Activated CD4-positive, alpha-beta memory T cell treated with anti-CD3 and anti-CD28 coated beads for 36 hours (primary cell): ENCODE data around the gene LRBA. TPM values are rescaled to one million over a fixed set of nuclear protein-coding genes. Genes with fewer than 3 reads are reported as not detected.

ENCODE experiments used
- CTCF ChIA-PET: fragments of 350-600 bp; sonication (Branson Sonifier 250); formaldehyde crosslinking; loops from one replicate; lab custom pipeline; 2021; ENCODE audit warnings: antibody characterized with exemption, inconsistent platforms; lab: Charles Lee
- POLR2A ChIA-PET: fragments of 350-600 bp; sonication (Branson Sonifier 250); formaldehyde crosslinking; loops from one replicate; lab custom pipeline; 2021; ENCODE audit warnings: antibody characterized with exemption; lab: Charles Lee
- DNase-seq: peaks from one replicate; pipeline ENCODE4 v3.0.0-alpha.2; 2020
- H3K27ac Mint-ChIP-seq: one replicate; pipeline ENCODE4 v1.8.0; 2021; ENCODE audit warnings: mixed read lengths
- H3K27me3 Mint-ChIP-seq: one replicate; pipeline ENCODE4 v1.8.0; 2021; ENCODE audit warnings: mixed read lengths
- H3K36me3 Mint-ChIP-seq: one replicate; pipeline ENCODE4 v1.8.0; 2021; ENCODE audit warnings: mixed read lengths
- H3K4me1 Mint-ChIP-seq: one replicate; pipeline ENCODE4 v1.8.0; 2021; ENCODE audit warnings: low read depth, mixed read lengths
- H3K4me3 Mint-ChIP-seq: one replicate; pipeline ENCODE4 v1.8.0; 2021; ENCODE audit warnings: mild to moderate bottlenecking, mixed read lengths
- H3K9me3 Mint-ChIP-seq: one replicate; pipeline ENCODE4 v1.8.0; 2021; ENCODE audit warnings: mixed read lengths
- intact Hi-C: fragments of 100-400 bp; cut with micrococcal nuclease; formaldehyde crosslinking; loops from one replicate; pipeline ENCODE4 v1.15.1; 2023
- total RNA-seq, 2 experiments: library from RNA; stranded (reverse); gene quantifications; one replicate each; pipeline ENCODE4 v1.2.3, GENCODE V29; 2021

Gene LRBA
- total RNA-seq, 2 experiments from 2014 or later: 62.4 to 63.7 TPM

DNA sequence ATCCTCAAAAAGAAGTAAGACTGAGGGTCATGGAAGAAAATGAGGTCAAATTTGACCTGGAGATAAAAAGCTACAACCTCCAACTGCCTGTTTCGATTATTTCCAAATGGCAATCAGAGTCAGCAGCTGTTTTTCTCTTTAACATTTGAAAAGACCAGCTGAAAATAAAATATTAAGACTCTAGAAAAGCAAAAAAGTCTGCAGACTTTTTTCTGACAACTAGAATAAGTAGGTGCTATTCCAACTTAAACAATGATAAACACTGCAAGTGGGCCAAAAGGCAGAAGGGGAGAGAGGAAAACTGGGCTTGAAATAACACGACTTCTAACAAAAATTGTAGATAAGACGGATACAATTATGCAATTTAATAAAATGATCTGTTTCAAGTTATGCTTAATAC, 110.4 kb downstream of the LRBA start:
- Mint-ChIP-seq H3K36me3 (peaks cover 50% of the 10 kb centered on the region), H3K4me1 (peaks cover 19% of the 10 kb centered on the region), H3K27ac (no peak overlapping the region), H3K4me3 (no peak overlapping the region), H3K27me3 (no peaks in the 10 kb centered on the region), H3K9me3 (no peaks in the 10 kb centered on the region)
- ChIA-PET CTCF (no interaction called here), POLR2A (no interaction called here)
- no peak for DNase-seq
- intact Hi-C loops: no loop called here

DNA sequence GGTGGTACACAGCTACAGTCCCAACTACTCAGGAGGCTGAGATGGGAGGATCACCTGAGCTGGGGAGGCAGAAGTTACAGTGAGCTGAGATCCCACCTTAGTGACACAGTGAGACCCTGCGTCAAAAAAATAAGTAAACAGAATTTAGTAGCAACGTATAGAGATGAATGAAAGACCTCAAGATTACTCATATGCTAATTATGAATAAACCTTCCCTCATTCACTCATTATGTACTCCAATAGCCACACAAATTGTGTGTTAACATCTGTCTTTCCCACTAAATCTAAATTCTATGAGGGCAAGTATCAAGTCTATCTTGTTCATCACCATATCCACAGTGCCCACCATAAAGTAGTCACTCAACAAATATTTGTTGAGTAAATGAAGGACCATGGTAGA, 111.5 kb downstream of the LRBA start:
- Mint-ChIP-seq H3K4me1 (peaks cover 12% of the 10 kb centered on the region), H3K4me3 (no peak overlapping the region), H3K27me3 (no peaks in the 10 kb centered on the region), H3K36me3 (peaks cover 42% of the 10 kb centered on the region), H3K9me3 (no peaks in the 10 kb centered on the region), H3K27ac (no peak overlapping the region)
- POLR2A ChIA-PET: no interaction called here
- CTCF ChIA-PET: interaction anchor here (0.8 to 1.4 kb wide), 2 partner anchors 10 to 37 kb away, joined by 3 to 4 read pairs; no protein-coding TSS in a partner anchor
- DNase-seq: no peak
- intact Hi-C loops: no loop called here

DNA sequence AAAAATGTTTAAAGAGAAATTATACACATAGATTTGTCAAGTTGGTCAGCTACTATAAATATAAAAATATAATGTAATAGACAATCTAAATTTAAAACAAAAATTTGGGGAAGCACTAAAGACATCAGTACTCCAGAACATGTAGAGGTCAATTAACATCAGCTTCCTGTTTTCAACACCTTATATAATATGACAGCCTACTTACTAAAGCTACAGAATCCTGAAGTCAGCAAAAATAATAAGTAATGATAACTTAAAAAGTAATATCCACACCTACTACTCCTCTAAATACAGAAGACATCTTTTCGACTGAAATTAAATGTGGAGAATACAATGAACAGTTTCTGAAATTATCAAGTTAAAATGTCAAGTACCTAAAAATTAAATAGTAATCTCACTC, 118.6 kb downstream of the LRBA start:
- intact Hi-C loops: no loop called here
- Mint-ChIP-seq H3K27ac (no peak overlapping the region), H3K9me3 (peaks cover 2% of the 10 kb centered on the region), H3K36me3 (peaks cover 26% of the 10 kb centered on the region), H3K27me3 (no peaks in the 10 kb centered on the region), H3K4me1 (no peaks in the 10 kb centered on the region), H3K4me3 (no peak overlapping the region)
- no peak for DNase-seq
- ChIA-PET POLR2A (no interaction called here), CTCF (interaction anchor here (0.8 to 1.4 kb wide), 2 partner anchors 29 to 413 kb away, joined by 3 to 5 read pairs; no protein-coding TSS in a partner anchor)

DNA sequence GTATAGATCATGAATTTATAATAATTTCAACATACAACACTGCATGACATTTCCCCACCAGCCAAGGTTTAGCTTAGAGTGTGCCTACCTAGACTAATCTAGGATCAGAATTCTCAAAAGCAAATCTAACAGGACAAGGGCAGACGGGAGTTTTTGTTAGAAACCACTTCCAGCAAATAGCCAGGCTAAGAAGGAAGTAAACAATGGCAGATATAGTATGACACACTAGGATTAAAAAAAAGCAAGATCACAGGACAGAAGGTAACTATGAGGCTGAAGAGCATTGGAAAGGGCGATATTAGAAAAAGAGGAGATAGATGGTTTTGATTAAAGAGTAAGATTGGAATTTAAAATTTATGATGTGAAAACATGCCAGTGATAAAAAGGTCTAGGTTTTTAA, 124.8 kb downstream of the LRBA start:
- Mint-ChIP-seq H3K27ac (no peak overlapping the region), H3K4me1 (peaks cover 15% of the 10 kb centered on the region), H3K4me3 (no peak overlapping the region), H3K27me3 (no peaks in the 10 kb centered on the region), H3K9me3 (no peaks in the 10 kb centered on the region), H3K36me3 (peaks cover 17% of the 10 kb centered on the region)
- intact Hi-C loops: no loop called here
- DNase-seq: no peak
- ChIA-PET POLR2A (no interaction called here), CTCF (interaction anchor here (0.5 kb wide), 1 partner anchor 422 kb away, joined by 3 read pairs; no protein-coding TSS in a partner anchor)

DNA sequence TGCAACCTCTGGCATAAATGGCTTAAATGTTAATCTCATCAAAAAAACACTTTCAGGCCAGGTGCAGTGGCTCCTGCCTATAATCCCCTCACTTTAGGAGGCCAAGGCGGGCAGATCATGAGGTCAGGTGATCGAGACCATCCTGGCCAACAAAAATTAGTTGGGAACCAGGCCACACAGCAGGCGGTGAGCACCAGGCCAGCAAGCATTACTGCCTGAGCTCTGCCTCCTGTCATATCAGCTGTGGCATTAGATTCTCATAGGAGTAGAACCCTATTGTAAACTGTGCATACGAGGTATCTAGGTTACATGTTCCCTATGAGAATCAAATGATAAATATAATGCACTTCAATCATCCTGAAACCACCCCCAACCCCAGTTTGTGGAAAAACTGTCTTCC, 125.8 kb downstream of the LRBA start:
- Mint-ChIP-seq H3K4me3 (no peak overlapping the region), H3K4me1 (peaks cover 18% of the 10 kb centered on the region), H3K9me3 (no peaks in the 10 kb centered on the region), H3K36me3 (peaks cover 14% of the 10 kb centered on the region), H3K27ac (no peak overlapping the region), H3K27me3 (no peaks in the 10 kb centered on the region)
- CTCF ChIA-PET: no interaction called here
- DNase-seq: no peak
- intact Hi-C loops: loop anchor here (5.0 kb wide), 3 partner anchors 73 to 143 kb away; no protein-coding TSS in a partner anchor
- POLR2A ChIA-PET: no interaction called here

DNA sequence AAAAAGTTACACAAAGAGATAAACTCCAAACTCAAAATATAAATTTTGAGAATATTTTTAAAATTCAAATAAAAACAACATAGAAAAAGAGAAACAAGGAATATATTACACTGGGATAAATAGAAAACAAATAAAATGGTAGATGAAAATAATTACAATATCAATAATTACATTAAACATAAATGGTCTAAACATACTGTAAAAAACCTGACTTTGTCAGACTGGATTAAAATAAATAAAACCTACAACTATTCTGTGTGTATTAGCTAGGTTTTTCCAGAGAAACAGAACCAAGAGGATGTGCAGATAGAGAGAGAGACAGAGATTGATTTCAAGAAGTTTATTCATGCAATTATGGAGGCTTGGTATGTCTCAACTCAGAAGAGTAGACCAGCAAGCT, 126.5 kb downstream of the LRBA start:
- Mint-ChIP-seq H3K4me3 (no peak overlapping the region), H3K27ac (no peak overlapping the region), H3K27me3 (no peaks in the 10 kb centered on the region), H3K36me3 (peaks cover 11% of the 10 kb centered on the region), H3K9me3 (no peaks in the 10 kb centered on the region), H3K4me1 (peaks cover 18% of the 10 kb centered on the region)
- CTCF ChIA-PET: no interaction called here
- no peak for DNase-seq
- intact Hi-C loops: loop anchor here (5.0 kb wide), 3 partner anchors 74 to 144 kb away; no protein-coding TSS in a partner anchor
- POLR2A ChIA-PET: no interaction called here

DNA sequence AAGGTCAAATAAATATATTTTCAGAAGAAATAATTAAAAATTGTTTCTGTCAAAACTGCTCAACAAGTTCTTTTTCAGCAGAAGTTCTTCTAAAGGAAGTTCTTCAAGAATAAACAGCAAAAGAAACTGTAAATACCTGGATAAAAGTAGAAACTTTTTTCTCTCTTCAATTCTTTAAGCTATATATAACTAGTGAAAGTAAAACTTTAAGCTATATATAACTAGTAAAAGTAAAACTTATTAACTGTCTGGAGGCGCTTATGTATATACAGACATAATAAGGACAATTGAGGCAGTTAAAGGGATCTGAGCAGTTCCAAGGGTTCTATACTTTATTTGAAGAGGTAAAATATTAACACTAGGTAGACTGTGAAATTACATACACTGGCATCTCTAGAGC, 126.9 kb downstream of the LRBA start:
- H3K27ac Mint-ChIP-seq: no peak overlapping the region
- ChIA-PET POLR2A (no interaction called here), CTCF (no interaction called here)
- intact Hi-C loops: loop anchor here (5.0 kb wide), 3 partner anchors 74 to 144 kb away; no protein-coding TSS in a partner anchor
- H3K9me3 Mint-ChIP-seq: no peaks in the 10 kb centered on the region
- H3K4me1 Mint-ChIP-seq: peaks cover 18% of the 10 kb centered on the region
- H3K4me3 Mint-ChIP-seq: no peak overlapping the region
- H3K36me3 Mint-ChIP-seq: peaks cover 11% of the 10 kb centered on the region
- no peaks in the 10 kb centered on the region for H3K27me3 Mint-ChIP-seq
- DNase-seq: no peak

DNA sequence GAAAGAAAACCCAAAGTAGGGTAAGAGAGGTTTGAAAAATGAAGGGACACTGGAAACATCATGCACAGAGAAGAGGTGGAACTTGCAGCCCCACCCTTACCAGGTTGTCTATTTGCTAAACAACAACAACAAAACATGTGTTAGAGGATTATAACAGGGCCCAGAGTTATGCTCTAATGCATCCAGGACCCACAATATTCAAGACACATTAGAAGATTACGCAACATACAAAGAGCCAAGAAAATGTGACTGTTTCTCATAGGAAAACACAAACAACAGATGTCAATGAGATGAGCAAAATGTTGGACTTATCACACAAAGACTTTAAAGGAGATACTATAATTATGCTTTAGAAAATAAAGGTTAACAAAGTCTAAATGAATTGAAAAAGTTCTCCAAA, 128.5 kb downstream of the LRBA start:
- intact Hi-C loops: loop anchor here (5.0 kb wide), 3 partner anchors 76 to 146 kb away; no protein-coding TSS in a partner anchor
- ChIA-PET POLR2A (no interaction called here), CTCF (no interaction called here)
- H3K4me3 Mint-ChIP-seq: no peak overlapping the region
- H3K27me3 Mint-ChIP-seq: no peaks in the 10 kb centered on the region
- DNase-seq: no peak
- H3K27ac Mint-ChIP-seq: no peak overlapping the region
- no peaks in the 10 kb centered on the region for H3K9me3 Mint-ChIP-seq
- H3K36me3 Mint-ChIP-seq: peaks cover 8% of the 10 kb centered on the region
- peaks cover 18% of the 10 kb centered on the region for H3K4me1 Mint-ChIP-seq

DNA sequence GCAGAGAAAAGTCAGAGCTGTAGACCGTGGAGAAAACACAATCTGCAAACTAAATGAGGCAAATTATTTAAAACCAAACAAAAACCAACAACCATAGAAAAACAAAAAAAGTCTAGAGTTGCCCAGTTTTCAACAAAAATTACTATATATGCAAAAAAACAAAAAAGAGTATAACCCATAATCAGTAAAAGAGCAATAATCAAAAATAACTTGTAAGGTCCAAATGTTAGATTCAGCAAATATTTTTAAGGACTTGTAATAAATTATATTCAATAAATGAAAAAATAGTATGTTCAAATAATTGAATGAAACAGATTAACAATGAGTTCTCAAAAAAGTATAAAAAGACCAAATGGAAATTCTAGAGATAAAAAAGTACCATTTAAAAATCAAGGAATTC, 130.5 kb downstream of the LRBA start:
- peaks cover 15% of the 10 kb centered on the region for H3K4me1 Mint-ChIP-seq
- no peaks in the 10 kb centered on the region for H3K27me3 Mint-ChIP-seq
- POLR2A ChIA-PET: no interaction called here
- peaks cover 22% of the 10 kb centered on the region for H3K36me3 Mint-ChIP-seq
- no peak for DNase-seq
- CTCF ChIA-PET: interaction anchor here (1.3 kb wide), 1 partner anchor 18 kb away, joined by 6 read pairs; no protein-coding TSS in a partner anchor
- no peak overlapping the region for H3K27ac Mint-ChIP-seq
- no peak overlapping the region for H3K4me3 Mint-ChIP-seq
- intact Hi-C loops: loop anchor here (1.0 to 5.0 kb wide), 5 partner anchors 78 to 448 kb away; partner anchors contain the start of gene RPS3A
- no peaks in the 10 kb centered on the region for H3K9me3 Mint-ChIP-seq

DNA sequence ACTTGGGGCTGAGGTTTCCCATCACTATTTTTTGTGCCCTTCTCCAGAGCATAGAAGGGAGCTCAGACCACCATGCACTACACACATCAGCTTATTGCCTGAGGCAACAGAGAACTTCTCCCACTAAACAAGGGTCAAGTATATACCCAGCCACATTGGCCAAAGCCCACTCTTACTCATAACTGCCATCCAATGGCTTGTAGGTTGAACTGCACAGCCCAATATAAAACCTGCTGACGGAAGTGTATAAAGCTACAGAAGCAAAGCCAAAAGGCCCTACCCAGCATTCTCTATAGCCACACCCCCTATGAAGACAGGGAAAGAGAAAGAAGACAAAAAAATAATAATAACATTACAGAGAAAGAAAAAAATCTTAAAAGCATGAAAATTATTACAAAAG, 139.7 kb downstream of the LRBA start:
- intact Hi-C loops: no loop called here
- ChIA-PET CTCF (interaction anchor here (1.5 kb wide), 1 partner anchor 8 kb away, joined by 4 read pairs; no protein-coding TSS in a partner anchor), POLR2A (no interaction called here)
- no peak for DNase-seq
- H3K4me3 Mint-ChIP-seq: no peak overlapping the region
- H3K9me3 Mint-ChIP-seq: peaks cover 8% of the 10 kb centered on the region
- peaks cover 44% of the 10 kb centered on the region for H3K36me3 Mint-ChIP-seq
- H3K27me3 Mint-ChIP-seq: no peaks in the 10 kb centered on the region
- no peak overlapping the region for H3K27ac Mint-ChIP-seq
- H3K4me1 Mint-ChIP-seq: peaks cover 5% of the 10 kb centered on the region

DNA sequence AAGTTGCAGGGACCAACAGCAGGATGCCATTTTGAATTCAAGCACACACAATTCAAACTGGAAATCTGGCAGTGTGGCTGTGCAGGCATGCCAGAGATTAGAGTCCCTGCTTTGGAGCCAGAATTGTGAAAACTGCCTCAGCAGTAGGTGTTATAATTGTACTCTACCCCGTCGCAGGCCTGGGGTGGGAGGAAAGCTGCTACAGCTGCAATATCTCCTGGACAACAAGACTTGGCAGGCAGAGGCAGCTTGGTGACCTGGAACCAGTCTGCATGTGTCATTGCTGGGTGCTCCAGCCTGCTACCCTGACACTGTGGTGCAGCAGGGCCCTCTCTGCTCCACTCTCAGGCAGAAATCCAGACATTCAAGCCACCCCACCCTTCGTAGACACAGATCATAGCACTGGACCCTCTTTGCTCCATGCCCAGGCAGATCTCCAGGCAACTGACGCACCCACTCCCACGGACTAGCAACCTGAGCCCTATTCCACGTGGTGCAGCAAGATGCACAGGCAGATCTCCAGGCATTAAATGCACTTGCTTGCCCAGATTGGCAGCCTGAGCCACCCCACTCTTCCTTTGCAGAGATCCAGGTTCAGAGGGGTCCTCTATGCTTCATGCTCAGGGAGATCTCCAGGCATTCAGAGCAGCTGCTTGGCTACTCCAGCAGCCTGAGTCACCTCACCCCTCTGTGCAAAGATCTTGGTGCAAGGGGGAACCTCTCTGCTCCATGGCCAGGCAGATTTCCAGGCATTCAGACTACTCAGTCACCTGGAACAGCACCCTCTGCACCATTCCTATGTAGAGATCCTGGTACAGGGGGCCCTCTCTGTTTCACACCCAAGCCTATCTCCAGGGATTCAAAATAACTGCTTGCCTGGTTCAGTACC, 140.5 kb downstream of the LRBA start:
- Mint-ChIP-seq H3K27me3 (no peaks in the 10 kb centered on the region), H3K4me1 (peaks cover 5% of the 10 kb centered on the region), H3K4me3 (no peak overlapping the region), H3K27ac (no peak overlapping the region), H3K9me3 (peaks cover 8% of the 10 kb centered on the region), H3K36me3 (peaks cover 36% of the 10 kb centered on the region)
- ChIA-PET CTCF (no interaction called here), POLR2A (no interaction called here)
- DNase-seq: no peak
- intact Hi-C loops: no loop called here

DNA sequence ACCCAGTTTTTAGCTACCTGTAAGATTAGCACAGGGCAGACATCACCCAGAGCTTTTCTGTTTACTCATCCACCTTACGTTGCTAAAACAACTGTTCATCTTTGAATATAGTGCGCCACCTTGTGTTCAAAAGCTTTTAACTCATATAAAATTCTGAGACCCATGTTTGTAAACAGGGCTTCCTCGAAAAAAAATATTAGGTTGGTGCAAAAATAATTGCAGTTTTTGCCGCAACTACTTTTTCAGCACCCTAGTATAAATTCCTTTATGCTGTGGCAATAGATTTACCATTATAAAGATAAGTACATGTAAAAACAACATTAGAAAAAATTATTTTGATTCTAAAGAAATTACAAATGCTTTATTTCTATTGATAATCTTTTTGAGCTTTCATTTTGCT, 147.9 kb downstream of the LRBA start:
- H3K9me3 Mint-ChIP-seq: no peaks in the 10 kb centered on the region
- intact Hi-C loops: loop anchor here (1.0 to 2.0 kb wide), 2 partner anchors 38 to 569 kb away; no protein-coding TSS in a partner anchor
- no peak overlapping the region for H3K4me3 Mint-ChIP-seq
- H3K4me1 Mint-ChIP-seq: no peaks in the 10 kb centered on the region
- no peaks in the 10 kb centered on the region for H3K27me3 Mint-ChIP-seq
- peaks cover 9% of the 10 kb centered on the region for H3K36me3 Mint-ChIP-seq
- H3K27ac Mint-ChIP-seq: no peak overlapping the region
- ChIA-PET CTCF (interaction anchor here (0.6 to 2.9 kb wide), 59 partner anchors 9 to 886 kb away, joined by 3 to 29 read pairs (median 4); no protein-coding TSS in a partner anchor), POLR2A (interaction anchor here (0.5 kb wide), 1 partner anchor 13 kb away, joined by 4 read pairs; no protein-coding TSS in a partner anchor)
- DNase-seq: no peak
